Vagina (tissue), 2 donors: ENCODE measurements around the gene PSEN2.

Experiments used
- POLR2A ChIP-seq, 2 donors: fragments of 450-650 bp; IDR thresholded peaks; one replicate each; pipeline ENCODE4 v1.6.1; 2017; ENCODE audit warnings: antibody characterized with exemption in 2 of 2, mild to moderate bottlenecking in 2 of 2, moderate library complexity in 2 of 2
- TF ChIP-seq, protein P1 (sequence below), 3 experiments: fragments of 450-650 bp in 2 of 3; fragments of 200-600 bp in 1 of 3; sonication (generic) in 1 of 3; IDR thresholded peaks; one replicate each; pipeline ENCODE4 v1.5.1; 2017 to 2019; ENCODE audit warnings: antibody characterized with exemption in 3 of 3, mild to moderate bottlenecking in 2 of 3, moderate library complexity in 2 of 3

DNA sequence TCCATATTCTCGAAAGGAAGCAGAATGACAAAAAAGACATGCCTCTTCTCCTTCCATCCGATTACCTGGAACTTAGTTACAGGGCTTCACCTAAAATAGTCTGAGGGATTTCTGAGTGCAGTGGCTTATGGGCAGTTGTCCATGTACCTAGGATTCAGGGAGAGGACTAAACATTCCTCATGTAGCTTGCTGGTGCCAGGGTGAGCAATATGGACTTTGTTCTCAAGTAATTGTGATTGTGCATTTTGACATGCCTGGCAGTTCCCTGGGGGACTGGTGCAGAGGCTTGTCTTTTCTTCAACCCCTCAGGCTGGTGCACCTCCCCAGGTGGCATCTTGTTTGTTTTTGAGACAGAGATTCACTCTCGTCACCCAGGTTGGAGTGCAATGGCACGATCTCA, 6.1 kb upstream of the PSEN2 start:
- TF ChIP-seq, protein P1, sequence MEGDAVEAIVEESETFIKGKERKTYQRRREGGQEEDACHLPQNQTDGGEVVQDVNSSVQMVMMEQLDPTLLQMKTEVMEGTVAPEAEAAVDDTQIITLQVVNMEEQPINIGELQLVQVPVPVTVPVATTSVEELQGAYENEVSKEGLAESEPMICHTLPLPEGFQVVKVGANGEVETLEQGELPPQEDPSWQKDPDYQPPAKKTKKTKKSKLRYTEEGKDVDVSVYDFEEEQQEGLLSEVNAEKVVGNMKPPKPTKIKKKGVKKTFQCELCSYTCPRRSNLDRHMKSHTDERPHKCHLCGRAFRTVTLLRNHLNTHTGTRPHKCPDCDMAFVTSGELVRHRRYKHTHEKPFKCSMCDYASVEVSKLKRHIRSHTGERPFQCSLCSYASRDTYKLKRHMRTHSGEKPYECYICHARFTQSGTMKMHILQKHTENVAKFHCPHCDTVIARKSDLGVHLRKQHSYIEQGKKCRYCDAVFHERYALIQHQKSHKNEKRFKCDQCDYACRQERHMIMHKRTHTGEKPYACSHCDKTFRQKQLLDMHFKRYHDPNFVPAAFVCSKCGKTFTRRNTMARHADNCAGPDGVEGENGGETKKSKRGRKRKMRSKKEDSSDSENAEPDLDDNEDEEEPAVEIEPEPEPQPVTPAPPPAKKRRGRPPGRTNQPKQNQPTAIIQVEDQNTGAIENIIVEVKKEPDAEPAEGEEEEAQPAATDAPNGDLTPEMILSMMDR (IDR thresholded peaks at IDR 0.05), result no peak
- no peak for TF ChIP-seq POLR2A (IDR thresholded peaks at IDR 0.05)
